Endothelial cell (in vitro differentiated cells): Measurements from ENCODE around the gene DSCAML1. TPM values are rescaled to one million over a fixed set of nuclear protein-coding genes. Genes with fewer than 3 reads are reported as not detected.

Experiments
- DNase-seq: peaks from one replicate; pipeline ENCODE4 v3.0.0; 2021; ENCODE audit warnings: low spot score
- H3K27ac Mint-ChIP-seq: one replicate; pipeline ENCODE4 v1.8.0; 2021; ENCODE audit warnings: mixed read lengths, inconsistent platforms; ENCODE audit not compliant: unreplicated experiment
- H3K27me3 Mint-ChIP-seq: one replicate; pipeline ENCODE4 v1.8.0; 2021; ENCODE audit warnings: mild to moderate bottlenecking, moderate library complexity, mixed read lengths, inconsistent platforms; ENCODE audit not compliant: unreplicated experiment
- H3K36me3 Mint-ChIP-seq: one replicate; pipeline ENCODE4 v1.8.0; 2021; ENCODE audit warnings: mild to moderate bottlenecking, low read depth, mixed read lengths, inconsistent platforms; ENCODE audit not compliant: unreplicated experiment
- H3K4me1 Mint-ChIP-seq: one replicate; pipeline ENCODE4 v1.8.0; 2021; ENCODE audit warnings: mild to moderate bottlenecking, mixed read lengths, inconsistent platforms; ENCODE audit not compliant: unreplicated experiment
- H3K4me3 Mint-ChIP-seq: one replicate; pipeline ENCODE4 v1.8.0; 2021; ENCODE audit warnings: mild to moderate bottlenecking, mixed read lengths, inconsistent platforms; ENCODE audit not compliant: unreplicated experiment
- H3K9me3 Mint-ChIP-seq: one replicate; pipeline ENCODE4 v1.8.0; 2021; ENCODE audit warnings: mixed read lengths, inconsistent platforms; ENCODE audit not compliant: unreplicated experiment
- total RNA-seq: library from RNA; stranded (reverse); fragmentation: NEBNext Ultra II Directional; extraction: Animal tissue kit (Norgen Biotek cat#: 25700); gene quantifications from one replicate; pipeline ENCODE4 v1.2.1, GENCODE V29; 2021; ENCODE audit not compliant: unreplicated experiment
- TF ChIP-seq, protein P1 (sequence below): fragments of 200-600 bp; sonication (generic); IDR thresholded peaks from one replicate; pipeline ENCODE4 v1.5.0; 2021; ENCODE audit warnings: antibody characterized with exemption; ENCODE audit not compliant: unreplicated experiment

DSCAML1 gene
- total RNA-seq, 1 donor from 2014 or later: 3.8 TPM

DNA sequence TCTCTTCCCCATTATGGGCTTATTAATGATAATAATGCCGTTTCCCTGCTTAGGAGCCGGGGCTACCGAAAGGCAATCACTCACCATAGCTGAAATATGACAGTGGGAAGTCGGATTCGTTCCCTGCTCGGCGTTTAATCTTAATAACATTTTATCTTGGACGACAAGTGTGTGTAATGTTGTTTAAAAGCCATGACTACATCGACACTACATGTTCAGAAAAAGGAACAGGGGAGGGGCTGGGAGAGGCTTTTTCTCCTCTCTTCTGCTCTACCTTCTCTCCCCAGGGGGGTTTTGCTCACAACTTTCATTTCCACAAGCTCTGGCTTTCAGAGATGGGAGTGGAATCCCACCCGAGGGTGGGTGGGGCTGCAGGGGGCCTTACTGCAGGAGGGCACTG is 105.5 kb downstream of the DSCAML1 start:
- no peak for DNase-seq
- Mint-ChIP-seq H3K4me3 (no peak overlapping the region), H3K27ac (no peak overlapping the region), H3K27me3 (peaks cover 7% of the 10 kb centered on the region), H3K9me3 (no peaks in the 10 kb centered on the region), H3K4me1 (no peaks in the 10 kb centered on the region), H3K36me3 (no peaks in the 10 kb centered on the region)
- TF ChIP-seq, protein P1, sequence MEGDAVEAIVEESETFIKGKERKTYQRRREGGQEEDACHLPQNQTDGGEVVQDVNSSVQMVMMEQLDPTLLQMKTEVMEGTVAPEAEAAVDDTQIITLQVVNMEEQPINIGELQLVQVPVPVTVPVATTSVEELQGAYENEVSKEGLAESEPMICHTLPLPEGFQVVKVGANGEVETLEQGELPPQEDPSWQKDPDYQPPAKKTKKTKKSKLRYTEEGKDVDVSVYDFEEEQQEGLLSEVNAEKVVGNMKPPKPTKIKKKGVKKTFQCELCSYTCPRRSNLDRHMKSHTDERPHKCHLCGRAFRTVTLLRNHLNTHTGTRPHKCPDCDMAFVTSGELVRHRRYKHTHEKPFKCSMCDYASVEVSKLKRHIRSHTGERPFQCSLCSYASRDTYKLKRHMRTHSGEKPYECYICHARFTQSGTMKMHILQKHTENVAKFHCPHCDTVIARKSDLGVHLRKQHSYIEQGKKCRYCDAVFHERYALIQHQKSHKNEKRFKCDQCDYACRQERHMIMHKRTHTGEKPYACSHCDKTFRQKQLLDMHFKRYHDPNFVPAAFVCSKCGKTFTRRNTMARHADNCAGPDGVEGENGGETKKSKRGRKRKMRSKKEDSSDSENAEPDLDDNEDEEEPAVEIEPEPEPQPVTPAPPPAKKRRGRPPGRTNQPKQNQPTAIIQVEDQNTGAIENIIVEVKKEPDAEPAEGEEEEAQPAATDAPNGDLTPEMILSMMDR: no peak

DNA sequence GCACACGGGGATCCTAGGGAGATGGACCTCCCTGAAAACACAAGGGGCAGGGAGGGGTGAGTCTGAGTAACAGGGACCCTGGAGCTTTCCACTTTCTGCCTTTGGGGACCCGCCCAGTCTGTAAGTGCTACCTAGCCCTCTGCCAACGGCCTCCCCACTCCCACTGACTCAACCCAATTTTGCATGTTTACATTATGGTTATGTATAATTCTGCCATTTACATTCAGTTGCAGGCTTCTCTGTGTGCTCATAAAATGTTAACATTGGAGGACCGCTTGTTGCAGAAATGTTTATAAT is 105.8 kb downstream of the DSCAML1 start:
- Mint-ChIP-seq H3K9me3 (no peaks in the 10 kb centered on the region), H3K27ac (no peak overlapping the region), H3K4me3 (no peak overlapping the region), H3K4me1 (no peaks in the 10 kb centered on the region), H3K27me3 (peaks cover 7% of the 10 kb centered on the region), H3K36me3 (no peaks in the 10 kb centered on the region)
- TF ChIP-seq, protein P1: no peak
- DNase-seq: no peak

DNA sequence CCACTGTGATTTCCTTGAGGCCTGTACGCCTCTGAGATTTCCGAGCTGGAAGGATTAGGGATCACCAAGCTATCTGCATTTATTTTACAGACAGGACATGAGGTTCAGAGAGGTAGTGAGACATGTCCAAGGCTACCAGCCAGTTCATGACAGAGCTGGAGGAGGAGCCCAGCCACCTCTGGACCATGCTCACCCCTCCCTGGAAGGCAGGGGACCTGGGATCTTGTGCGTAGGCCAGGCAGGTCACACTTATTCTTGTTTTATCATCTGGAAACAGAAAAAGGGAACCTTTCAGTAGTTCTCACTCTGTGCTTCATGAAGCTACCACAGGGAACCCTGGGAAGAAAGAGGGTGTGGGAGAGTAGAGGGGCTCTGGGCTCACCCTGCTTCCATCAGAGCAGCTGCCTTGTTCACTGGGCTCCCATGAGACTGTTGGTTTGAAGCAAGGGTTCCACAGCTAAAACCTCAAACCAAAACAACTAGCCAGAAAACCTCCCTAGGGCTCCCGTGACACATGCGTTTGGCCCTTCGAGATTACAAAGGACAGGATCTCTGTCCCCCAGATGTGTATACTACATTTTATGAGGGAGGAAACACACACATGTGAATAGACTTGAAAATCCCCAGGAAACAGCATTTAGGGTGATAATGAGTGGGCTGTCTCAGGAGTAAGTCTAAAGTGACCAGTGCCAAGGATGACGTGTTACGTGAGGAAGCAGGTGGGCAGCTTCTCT is 106.4 kb downstream of the DSCAML1 start:
- no peak overlapping the region for H3K27ac Mint-ChIP-seq
- DNase-seq: no peak
- TF ChIP-seq, protein P1: no peak

DNA sequence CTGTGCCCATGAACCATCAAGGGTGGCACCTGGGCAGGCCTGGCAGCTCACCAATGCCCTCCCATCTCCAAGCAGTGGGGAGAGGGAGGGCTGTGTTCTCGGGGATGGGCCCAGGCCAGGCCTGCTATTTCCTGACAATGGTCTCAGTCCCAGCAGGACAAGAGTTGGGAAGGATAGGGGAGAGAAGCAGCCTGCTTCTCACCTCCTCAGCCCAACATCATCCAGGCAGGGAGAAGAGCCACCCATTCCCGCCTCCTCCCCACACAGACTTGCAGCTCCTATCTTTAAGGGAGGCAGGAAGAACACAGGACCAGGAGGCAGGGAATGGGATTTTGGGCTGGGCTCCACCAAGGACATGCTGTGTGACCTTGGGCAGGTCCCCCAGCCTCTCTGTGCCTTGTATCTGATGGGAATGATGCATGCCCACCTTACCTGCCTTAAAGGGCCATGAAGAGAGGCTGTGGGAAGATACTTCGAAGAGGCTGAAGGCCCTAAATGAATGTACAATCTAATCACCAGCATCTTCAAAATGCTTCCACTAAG is 108.7 kb downstream of the DSCAML1 start:
- Mint-ChIP-seq H3K9me3 (no peaks in the 10 kb centered on the region), H3K27ac (no peak overlapping the region), H3K27me3 (peaks cover 7% of the 10 kb centered on the region), H3K4me3 (no peak overlapping the region), H3K4me1 (no peaks in the 10 kb centered on the region), H3K36me3 (no peaks in the 10 kb centered on the region)
- DNase-seq: no peak
- TF ChIP-seq, protein P1: no peak

More for the DNA sequence above, 106.4 kb downstream of the DSCAML1 start:
- Mint-ChIP-seq H3K4me1 (no peaks in the 10 kb centered on the region), H3K27me3 (peaks cover 7% of the 10 kb centered on the region), H3K36me3 (no peaks in the 10 kb centered on the region), H3K9me3 (no peaks in the 10 kb centered on the region), H3K4me3 (no peak overlapping the region)

DNA sequence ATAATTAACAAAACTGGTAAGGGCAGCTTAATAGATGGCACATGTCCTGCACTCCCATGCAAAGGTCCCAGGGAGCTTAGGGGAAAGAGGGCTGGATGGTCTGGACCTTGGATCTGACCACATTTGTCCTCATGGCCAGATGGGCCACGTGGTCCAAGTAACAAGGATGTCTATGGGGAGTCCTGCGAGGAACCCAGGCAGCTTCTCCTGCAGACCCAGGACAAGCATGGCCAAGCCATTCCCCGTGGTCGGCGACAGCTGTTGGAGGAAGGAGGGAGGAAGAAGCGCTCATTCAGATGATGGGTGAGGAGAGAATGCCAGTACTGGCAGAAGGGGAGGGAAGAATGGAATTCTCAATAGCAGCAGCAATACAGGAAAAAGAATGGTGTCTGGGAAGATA is 109.2 kb downstream of the DSCAML1 start:
- Mint-ChIP-seq H3K36me3 (no peaks in the 10 kb centered on the region), H3K4me3 (no peak overlapping the region), H3K4me1 (no peaks in the 10 kb centered on the region), H3K27me3 (peaks cover 7% of the 10 kb centered on the region), H3K9me3 (no peaks in the 10 kb centered on the region), H3K27ac (no peak overlapping the region)
- no peak for DNase-seq
- TF ChIP-seq, protein P1: no peak
